NT2/D1 (cell line): ENCODE results near the gene LANCL1.

Experiments
- YY1 ChIP-seq: IDR thresholded peaks from 2 replicates; pipeline ENCODE4 v1.6.1; 2011; ENCODE audit not compliant: insufficient read length, insufficient read depth
- ZNF274 ChIP-seq: IDR thresholded peaks from 2 replicates; pipeline ENCODE4 v1.6.1; 2011; ENCODE audit warnings: mild to moderate bottlenecking, low read depth, low read length

DNA sequence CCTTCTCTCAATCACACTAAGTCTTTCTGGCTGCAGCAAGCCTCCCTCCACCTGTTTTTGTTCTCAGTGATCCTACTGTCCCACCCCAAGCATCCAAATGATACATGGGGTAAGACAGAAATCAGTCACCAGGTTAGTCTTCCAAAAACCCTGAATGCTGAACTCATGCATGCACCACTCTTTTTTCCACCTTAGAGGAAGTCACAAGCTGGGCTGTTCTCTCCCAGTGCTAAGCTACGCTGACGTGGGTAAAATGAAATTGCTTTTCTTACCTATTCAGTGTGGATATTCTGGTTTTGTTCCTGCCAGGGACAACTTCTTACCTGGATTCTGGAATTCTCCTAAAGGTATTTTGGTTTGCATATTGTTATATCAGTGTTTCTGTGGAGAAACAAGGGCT lies 54.2 kb downstream of the LANCL1 start:
- TF ChIP-seq ZNF274 (no peak), YY1 (no peak)
